ENCODE data around the gene ZNF91.
A peak's percentile ranks its signal among the peaks of the same experiment; 100 is the strongest.
"Not testable (repeated sequence)": the region's sequence is repeated elsewhere in the genome, so short reads cannot be mapped to it uniquely, and the experiment has no call there.

ZNF91 gene

GRCh38 chr19:23343434-23344010, 51.7 kb downstream of the ZNF91 start:
- peak in 1 of 2 experiments; percentile 50 for DNase-seq (ENCODE audit: low read depth in 1 of 2, low spot score in 1 of 2)
- TF ChIP-seq JUND (IDR thresholded peaks at IDR 0.05; ENCODE audit: low read depth): no peak
- in situ Hi-C loops (cut with HindIII; ENCODE audit: low pct_unique_long_range_greater_than_20kb, low sequenced_read_pairs): no loop called here

DNA sequence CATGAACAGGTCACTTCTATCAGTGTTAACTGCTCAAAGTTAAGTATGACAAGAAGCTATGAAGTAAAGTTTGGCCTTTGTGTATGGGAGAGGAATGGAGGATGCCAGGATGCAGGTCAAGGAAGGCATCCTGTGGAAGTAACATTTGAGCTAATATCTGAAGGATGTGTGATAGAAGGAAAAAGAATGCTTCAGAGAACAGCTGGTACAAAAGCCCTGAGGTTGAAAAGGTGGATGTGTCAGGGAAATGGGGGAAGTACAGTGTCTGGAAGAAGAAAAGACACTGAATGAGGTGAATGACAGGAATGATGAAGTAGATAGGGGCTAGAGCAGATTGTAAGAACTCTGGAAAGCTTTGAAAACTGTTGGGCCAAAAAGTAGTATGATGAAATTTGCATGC, 67.1 kb downstream of the ZNF91 start:
- in situ Hi-C loops (cut with HindIII; ENCODE audit: low pct_unique_long_range_greater_than_20kb, low sequenced_read_pairs): no loop called here
- TF ChIP-seq JUND (IDR thresholded peaks at IDR 0.05; ENCODE audit: low read depth): no peak
- no peak for DNase-seq (ENCODE audit: low read depth in 1 of 2, low spot score in 1 of 2)

- no peak for DNase-seq (ENCODE audit: low read depth in 1 of 2, low spot score in 1 of 2)
- no peak for TF ChIP-seq JUND (IDR thresholded peaks at IDR 0.05; ENCODE audit: low read depth)
- in situ Hi-C loops (cut with HindIII; ENCODE audit: low pct_unique_long_range_greater_than_20kb, low sequenced_read_pairs): no loop called here
Observed at GRCh38 chr19:23321953-23322549, 73.2 kb downstream of the ZNF91 start.

DNA sequence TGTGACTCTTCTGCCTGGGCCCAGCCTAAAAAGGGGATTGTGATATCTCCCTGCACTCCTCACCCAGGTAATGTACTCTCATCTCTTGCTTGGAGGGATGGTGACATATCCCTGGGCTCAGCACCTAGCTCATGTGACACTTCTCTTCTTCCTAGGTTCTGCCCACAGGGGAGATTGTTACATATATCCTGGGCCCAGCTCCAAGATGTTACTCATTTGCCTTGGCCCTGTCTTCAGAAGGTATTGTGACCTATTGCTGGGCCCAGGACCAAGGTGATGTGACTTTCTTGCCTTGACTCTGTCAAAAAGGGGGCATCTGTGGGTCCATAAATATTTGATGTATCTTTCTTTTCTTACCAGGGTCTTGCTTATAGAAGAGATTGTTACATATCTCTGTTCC, 73.9 kb downstream of the ZNF91 start:
- DNase-seq (ENCODE audit: low read depth in 1 of 2, low spot score in 1 of 2); in situ Hi-C loops (cut with HindIII; ENCODE audit: low pct_unique_long_range_greater_than_20kb, low sequenced_read_pairs): not testable (repeated sequence)

DNA sequence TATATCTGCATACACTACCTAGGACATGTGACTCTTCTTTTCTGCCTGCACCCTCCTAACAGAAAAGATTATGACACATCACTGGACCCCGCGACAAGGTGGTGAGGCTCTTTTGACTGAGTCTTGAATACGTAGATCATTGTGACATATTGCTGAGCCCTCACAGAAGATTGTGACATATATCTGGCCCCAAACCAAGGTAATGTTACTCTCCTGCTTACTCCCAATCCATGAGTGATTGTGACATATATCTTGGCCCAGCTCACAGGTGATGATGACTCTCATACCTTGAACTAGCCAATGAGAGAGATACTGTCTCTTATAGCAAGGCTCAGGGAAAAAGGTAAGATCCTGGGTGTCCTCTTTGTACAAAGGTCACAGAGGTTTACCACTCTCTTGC, 75.7 kb downstream of the ZNF91 start:
- in situ Hi-C loops (cut with HindIII; ENCODE audit: low pct_unique_long_range_greater_than_20kb, low sequenced_read_pairs); DNase-seq (ENCODE audit: low read depth in 1 of 2, low spot score in 1 of 2): not testable (repeated sequence)

DNA sequence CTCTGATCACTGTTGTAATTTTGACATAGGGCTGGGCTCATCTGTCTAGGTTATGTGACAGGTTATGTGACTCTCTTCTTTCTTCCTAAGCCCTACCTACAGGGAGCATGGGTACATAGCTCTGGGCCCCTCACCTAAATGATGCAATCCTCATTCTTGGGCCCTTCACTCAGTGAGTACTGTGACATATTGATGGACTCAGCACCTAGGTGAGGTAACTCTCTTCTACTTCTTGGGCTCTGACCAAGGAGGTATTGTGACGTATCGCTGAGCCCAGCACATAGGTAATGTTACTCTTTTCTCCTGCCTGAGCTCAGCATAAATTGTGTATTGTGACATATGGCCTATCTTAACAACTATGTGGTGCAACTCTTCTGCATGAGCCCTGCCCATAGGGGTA, 76.3 kb downstream of the ZNF91 start:
- DNase-seq (ENCODE audit: low read depth in 1 of 2, low spot score in 1 of 2); in situ Hi-C loops (cut with HindIII; ENCODE audit: low pct_unique_long_range_greater_than_20kb, low sequenced_read_pairs): not testable (repeated sequence)

DNA sequence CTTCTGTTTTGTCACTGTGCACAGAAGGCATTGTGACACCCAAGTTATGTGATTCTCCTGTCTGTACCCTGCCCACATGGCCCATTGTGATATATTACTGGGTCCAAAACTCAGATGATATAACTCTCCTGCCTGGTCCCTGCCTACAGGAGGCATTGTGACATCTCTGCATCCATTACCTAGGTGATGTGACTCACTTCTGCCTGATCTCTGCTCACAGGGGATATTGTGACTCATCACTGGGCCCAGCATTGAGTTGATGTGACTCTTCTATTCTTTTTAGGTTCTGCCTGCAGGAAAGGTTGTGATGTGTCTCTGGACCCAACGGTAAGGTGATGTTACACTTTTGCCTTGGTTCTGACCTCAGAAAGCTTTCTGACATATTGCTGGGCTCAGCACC, 77.1 kb downstream of the ZNF91 start:
- no peak for DNase-seq (ENCODE audit: low read depth in 1 of 2, low spot score in 1 of 2)
- in situ Hi-C loops (cut with HindIII; ENCODE audit: low pct_unique_long_range_greater_than_20kb, low sequenced_read_pairs): no loop called here
- no peak for TF ChIP-seq JUND (IDR thresholded peaks at IDR 0.05; ENCODE audit: low read depth)

GRCh38 chr19:23315286-23315685, 80.0 kb downstream of the ZNF91 start:
- in situ Hi-C loops (cut with HindIII; ENCODE audit: low pct_unique_long_range_greater_than_20kb, low sequenced_read_pairs): no loop called here
- DNase-seq (ENCODE audit: low read depth in 1 of 2, low spot score in 1 of 2): no peak
- no peak for TF ChIP-seq JUND (IDR thresholded peaks at IDR 0.05; ENCODE audit: low read depth)

- TF ChIP-seq JUND (IDR thresholded peaks at IDR 0.05; ENCODE audit: low read depth): no peak
- in situ Hi-C loops (cut with HindIII; ENCODE audit: low pct_unique_long_range_greater_than_20kb, low sequenced_read_pairs): no loop called here
- DNase-seq (ENCODE audit: low read depth in 1 of 2, low spot score in 1 of 2): no peak
Observed at GRCh38 chr19:23314505-23315251, 80.6 kb downstream of the ZNF91 start.

GRCh38 chr19:23313196-23313595, 82.1 kb downstream of the ZNF91 start:
- in situ Hi-C loops (cut with HindIII; ENCODE audit: low pct_unique_long_range_greater_than_20kb, low sequenced_read_pairs): no loop called here
- TF ChIP-seq JUND (IDR thresholded peaks at IDR 0.05; ENCODE audit: low read depth): no peak
- DNase-seq (ENCODE audit: low read depth in 1 of 2, low spot score in 1 of 2): no peak

DNA sequence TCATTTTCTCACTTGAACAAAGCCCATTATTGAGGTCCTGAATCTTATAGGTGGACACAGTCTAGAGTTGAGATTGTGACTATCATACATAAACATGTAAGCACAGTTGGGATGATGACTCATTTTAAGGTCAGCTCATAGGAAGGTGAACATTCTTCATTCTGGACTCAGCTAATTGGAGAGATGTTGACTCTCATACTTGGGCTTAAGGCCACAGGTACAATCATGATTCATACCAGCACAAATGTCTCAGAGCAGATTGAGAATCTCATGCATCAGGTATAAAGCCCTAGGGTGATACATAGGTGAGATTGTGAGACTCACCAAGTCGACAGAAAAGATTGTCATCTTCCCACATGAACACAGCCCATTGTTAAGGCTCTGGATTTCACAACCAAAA, 82.8 kb downstream of the ZNF91 start:
- in situ Hi-C loops (cut with HindIII; ENCODE audit: low pct_unique_long_range_greater_than_20kb, low sequenced_read_pairs): no loop called here
- no peak for TF ChIP-seq JUND (IDR thresholded peaks at IDR 0.05; ENCODE audit: low read depth)
- no peak for DNase-seq (ENCODE audit: low read depth in 1 of 2, low spot score in 1 of 2)

DNA sequence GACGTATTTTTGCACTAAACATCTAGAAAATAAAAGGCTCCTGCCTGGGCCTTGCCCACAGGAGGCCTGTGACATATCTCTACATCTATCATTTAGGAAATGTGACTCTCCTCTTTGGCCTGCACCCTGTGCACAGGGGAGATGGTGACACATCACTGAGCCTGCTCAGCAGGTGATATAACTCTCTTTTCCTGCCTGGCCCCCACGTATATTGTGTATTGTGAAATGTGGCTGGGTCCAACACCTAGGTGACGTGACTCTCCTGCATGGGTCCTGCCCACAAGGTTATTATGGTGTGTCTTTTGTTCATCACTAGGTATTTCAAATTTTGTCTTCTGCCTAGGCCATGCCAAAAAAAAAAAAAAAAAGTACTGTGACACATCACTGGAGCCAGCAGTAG, 83.7 kb downstream of the ZNF91 start:
- no peak for DNase-seq (ENCODE audit: low read depth in 1 of 2, low spot score in 1 of 2)
- no peak for TF ChIP-seq JUND (IDR thresholded peaks at IDR 0.05; ENCODE audit: low read depth)
- in situ Hi-C loops (cut with HindIII; ENCODE audit: low pct_unique_long_range_greater_than_20kb, low sequenced_read_pairs): no loop called here

DNA sequence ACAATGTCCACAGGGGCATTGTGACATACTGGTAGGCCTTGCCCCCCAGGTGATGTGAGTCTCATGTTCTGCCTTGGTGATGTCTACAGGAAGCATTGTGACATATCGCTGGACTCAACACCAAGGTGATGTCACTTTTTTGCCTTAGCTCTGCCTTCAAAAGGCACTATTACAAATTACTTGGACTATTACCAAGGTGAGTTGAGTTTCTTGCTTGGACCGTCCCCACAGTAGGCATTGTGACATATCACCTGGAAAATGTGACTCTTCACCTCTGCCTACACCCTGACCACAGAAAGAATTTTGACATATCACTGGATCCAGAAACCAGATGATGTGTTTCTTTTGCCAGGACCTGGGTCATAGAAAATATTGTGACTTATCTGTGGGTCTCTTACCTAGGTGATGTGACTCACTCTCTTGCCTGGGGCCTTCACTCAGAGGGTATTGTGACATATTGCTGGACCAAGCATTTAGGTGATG, 84.5 kb downstream of the ZNF91 start:
- in situ Hi-C loops (cut with HindIII; ENCODE audit: low pct_unique_long_range_greater_than_20kb, low sequenced_read_pairs): no loop called here
- no peak for TF ChIP-seq JUND (IDR thresholded peaks at IDR 0.05; ENCODE audit: low read depth)
- DNase-seq (ENCODE audit: low read depth in 1 of 2, low spot score in 1 of 2): no peak

Measured in T47D (cell line).